HuH-7 (cell line): ENCODE results near the gene SYS1.

Experiments used
- DNase-seq: peaks from one replicate; pipeline ENCODE4 v3.0.0; 2011; ENCODE audit warnings: low spot score

Gene SYS1

DNA sequence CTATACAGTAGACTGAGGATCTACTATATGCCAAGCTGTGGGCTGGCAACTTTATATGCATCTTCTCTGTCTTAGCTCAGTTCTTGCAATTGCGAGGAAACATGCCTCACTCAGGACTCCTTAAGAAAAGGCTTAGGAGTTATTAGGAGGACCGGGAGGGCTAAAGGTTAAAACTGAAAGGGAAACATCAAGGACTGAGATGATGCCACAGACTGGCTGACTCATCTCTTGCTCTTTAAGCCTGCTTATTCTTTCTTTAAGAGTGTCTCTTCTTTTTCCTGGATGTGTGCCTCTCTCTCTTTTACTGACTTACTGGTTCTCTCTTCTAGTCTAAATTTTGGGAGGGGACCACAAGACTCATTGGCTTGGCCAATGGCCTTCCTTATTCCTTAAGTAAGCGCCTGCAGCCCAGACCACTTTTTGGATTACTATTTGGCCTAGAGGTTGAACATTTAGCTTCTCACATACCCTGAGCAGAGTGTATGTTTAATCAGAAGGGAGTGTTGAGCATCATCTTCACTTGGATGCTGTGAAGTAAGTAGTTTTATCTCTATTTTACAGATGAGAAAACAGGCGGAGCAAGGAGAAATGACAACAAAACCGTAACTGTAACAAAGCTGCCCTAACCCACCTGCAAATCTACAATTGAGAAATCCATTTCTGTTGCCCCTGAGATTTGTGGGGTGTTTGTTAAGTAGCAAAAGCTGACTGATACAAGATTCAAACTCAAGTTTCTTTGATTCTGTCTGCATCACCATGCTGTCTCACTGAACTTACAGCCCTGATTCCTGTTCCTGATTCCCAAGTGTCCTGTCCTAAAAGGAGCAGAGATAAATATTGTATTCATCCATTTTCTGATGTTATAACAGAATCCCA lies 7.5 kb upstream of the SYS1 start:
- DNase-seq, result no peak

- no peak for DNase-seq
These were observed 4.5 kb upstream of the SYS1 start for GRCh38 chr20:45358282-45359068.

GRCh38 chr20:45359069-45359405 lies 3.9 kb upstream of the SYS1 start:
- no peak for DNase-seq

- peak; percentile 59 for DNase-seq
These were observed 3.4 kb upstream of the SYS1 start for GRCh38 chr20:45359406-45360148.

- DNase-seq, result no peak
These were observed 1.2 kb upstream of the SYS1 start for GRCh38 chr20:45361793-45362192.

GRCh38 chr20:45363611-45364492 lies 896 bp downstream of the SYS1 start:
- DNase-seq, result no peak

DNA sequence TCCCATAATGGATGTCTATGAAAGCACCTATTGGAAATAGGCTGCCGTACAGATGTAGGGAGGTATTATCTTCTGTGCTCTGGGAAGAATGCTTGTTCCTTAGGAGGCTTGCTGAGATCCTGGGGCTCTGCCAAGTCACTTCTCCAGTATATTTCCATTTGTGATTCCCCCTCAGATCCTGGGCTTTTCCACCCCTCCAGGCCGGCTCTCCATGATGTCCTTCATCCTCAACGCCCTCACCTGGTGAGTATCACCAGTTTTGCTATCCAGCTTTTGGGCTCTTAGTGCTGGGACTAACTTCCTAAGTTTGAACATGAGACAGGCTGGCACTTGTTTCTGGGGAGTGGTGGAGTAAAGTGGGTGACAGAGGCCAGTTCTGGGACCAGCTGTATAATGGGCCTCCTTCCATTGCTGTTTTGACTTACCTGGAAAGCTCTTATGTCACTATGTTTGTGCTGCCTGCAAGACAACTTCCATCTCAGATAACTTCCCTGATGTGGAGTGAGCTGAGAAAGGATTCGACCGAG lies 2.6 kb downstream of the SYS1 start:
- DNase-seq, result no peak

DNA sequence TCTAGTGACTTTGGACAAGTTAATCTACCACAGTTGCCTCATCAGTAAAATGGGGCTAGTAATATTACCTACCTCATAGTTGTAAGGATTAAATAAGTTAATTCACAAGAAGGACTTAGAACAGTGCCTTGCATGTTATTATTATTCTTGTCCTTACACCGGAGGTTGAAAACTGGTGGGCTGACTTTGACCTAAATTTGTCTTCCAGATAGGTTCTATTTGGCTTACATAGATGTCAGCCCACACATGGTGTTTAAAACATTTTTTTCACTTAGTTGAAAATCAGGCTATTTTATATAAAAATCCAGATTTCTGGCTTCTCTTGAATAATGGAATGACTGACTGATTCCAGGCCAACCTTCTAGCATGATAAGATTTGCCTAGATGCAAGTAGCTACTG lies 3.2 kb downstream of the SYS1 start:
- no peak for DNase-seq

DNA sequence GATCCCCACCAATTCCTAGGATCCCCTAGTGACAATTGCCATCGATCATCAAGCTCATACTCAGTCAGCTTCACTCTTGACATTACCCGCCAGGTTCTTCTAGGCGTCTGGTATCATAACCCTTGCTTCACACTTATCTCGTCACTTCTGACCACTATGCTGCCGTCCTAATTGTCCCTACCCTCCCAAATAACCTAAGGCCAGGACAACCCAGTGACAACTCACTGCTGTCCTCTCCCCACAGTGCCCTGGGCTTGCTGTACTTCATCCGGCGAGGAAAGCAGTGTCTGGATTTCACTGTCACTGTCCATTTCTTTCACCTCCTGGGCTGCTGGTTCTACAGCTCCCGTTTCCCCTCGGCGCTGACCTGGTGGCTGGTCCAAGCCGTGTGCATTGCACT lies 3.7 kb downstream of the SYS1 start:
- DNase-seq, result no peak

GRCh38 chr20:45367126-45367525 lies 4.2 kb downstream of the SYS1 start:
- no peak for DNase-seq

DNA sequence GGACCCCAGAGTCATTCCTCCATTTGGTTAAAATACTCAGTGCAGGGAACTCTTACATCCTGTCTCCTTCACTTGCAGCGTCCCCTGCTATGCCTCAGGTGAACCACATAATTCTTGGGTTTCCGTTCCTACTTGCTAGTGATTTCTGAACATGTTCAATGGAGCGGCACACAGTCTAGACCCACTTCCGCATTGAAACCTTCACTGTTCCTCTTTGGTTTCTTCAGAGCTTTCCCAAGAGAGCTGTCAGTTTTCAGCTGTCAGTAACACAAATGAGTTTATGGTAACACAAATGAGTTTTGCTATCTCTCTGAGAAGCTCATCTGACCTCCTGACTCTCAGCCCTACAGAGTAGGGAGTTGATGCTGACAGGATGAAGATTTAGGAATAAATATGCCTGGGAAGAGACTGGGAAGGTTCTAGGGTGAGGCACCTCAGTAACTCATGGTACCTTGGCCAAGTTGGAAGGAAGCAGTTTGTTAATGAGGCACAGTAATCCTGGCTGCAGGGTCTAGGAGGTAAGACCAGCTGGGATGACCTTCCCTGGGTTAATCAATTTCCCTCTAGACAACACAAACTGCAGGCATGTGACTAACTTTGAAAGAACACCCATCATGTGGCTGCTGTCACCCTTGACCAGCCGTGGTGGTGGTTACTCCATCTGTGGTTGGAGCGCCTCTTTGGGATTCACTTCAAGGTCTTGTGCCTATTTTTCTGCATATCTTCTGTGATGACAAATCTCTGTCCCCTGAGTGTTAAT lies 5.4 kb downstream of the SYS1 start:
- DNase-seq, result no peak

- DNase-seq, result no peak
These were observed 7.7 kb downstream of the SYS1 start for GRCh38 chr20:45370571-45371160.

DNA sequence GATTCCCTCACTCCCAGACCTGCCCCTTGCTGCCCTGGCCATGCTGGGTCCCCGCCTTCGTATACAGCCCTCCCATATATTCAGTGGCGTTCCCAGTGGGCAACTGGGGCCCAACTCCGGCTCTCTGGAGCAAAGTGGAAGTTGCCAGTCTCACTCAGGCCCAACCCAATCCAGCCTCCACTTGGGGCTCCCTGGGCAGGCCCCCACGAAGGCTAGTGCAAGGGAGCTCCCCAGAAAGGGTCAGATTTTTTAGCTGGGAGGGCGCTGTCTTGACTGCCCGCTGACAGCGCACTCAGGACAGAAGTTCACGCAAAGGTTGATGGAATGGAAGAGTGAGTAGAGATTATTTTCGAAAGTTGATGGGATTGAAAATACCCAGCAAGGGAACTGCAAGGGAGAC lies 9.3 kb downstream of the SYS1 start:
- no peak for DNase-seq

GRCh38 chr20:45372646-45373352 lies 9.8 kb downstream of the SYS1 start:
- no peak for DNase-seq

- DNase-seq, result peak; percentile 88
These were observed 10.6 kb downstream of the SYS1 start for GRCh38 chr20:45373353-45374100.

GRCh38 chr20:45374101-45374467 lies 11.1 kb downstream of the SYS1 start:
- DNase-seq, result no peak

- no peak for DNase-seq
These were observed 12.0 kb downstream of the SYS1 start for GRCh38 chr20:45374966-45375365.

DNA sequence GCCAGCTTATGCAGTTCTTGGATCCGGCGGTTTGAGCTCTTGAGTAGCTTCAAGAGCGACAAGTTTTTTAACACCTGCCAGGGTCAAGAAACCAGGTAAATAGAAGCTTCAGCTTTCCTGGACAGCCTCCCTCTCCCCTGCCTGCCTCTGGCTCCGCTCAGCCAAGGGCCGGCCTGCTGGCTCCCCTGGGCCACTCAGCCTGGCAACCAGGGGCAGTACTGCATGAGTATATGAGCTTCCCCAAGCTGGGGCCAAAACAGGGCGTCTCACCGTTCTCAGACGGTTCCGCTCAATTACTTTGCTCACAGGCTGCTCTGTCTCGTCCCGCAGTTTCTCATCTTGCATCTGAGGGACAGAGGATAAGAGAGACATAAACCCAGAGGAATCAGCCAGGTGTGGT lies 14.3 kb downstream of the SYS1 start:
- DNase-seq, result no peak

DNA sequence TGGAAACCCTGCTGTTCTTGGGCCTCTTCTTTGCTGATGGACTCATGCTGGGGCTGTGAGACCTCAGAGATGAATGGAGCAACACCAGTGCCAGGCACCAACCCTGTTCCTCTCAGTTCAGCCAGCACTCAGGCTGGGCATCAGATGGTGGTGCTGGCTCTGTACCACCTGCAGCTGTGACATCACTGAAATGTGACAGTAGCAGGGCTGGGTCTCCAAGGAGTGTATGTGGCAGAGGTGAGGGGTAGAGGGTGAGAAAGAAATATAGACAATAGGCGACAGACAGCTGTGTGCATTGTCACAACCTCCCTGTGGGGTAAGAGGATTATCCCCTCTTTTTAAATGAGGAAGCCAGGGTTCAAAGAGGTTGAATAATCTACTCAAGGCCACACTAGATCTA lies 15.2 kb downstream of the SYS1 start, which contains the start of gene TP53TG5:
Gene TP53TG5, minus strand, starts transcription at position 135 of the 400 bp plus-strand sequence. Its CDS starts 89 bp downstream, at position 46.
- DNase-seq, result no peak
